ENCODE measurements around the gene ANKMY2.

- TF ChIP-seq CTCF (IDR thresholded peaks at IDR 0.05) (no peak), POLR2A (IDR thresholded peaks at IDR 0.05) (no peak)
These were observed 50.9 kb downstream of the ANKMY2 start for GRCh38 chr7:16594676-16595075.

Measured in right lobe of liver (tissue), 4 donors.